ENCODE results near the gene RALGDS. TPM values are rescaled to one million over a fixed set of nuclear protein-coding genes. Genes with fewer than 3 reads are reported as not detected.
A peak's percentile ranks its signal among the peaks of the same experiment; 100 is the strongest.

The RALGDS gene
- total and polyA plus RNA-seq, 9 of the 15 experiments (the other 6 are each of a cell fraction or from before 2014, with no cell fraction given), result 0.75 to 43.3 (median 27.1) TPM

- Histone ChIP-seq H2AFZ (ENCODE audit: low read depth, low read length) (no peak overlapping the region), H3K27me3 (ENCODE audit: control insufficient read depth in 2 of 2, insufficient read depth in 2 of 2, low read length in 2 of 2) (no peaks in the 10 kb centered on the region), H4K20me1 (replicated peaks; ENCODE audit: control insufficient read depth, insufficient read depth, low read length) (peaks cover 7% of the 10 kb centered on the region; the same call in 1 of the 2 replicates), H3K4me3 (no peak overlapping the region), H3K4me1 (replicated peaks in 1 of 2; ENCODE audit: control insufficient read depth in 2 of 2, insufficient read depth in 2 of 2, low read length in 2 of 2) (peaks cover 3 to 25% of the 10 kb centered on the region in 2 experiments; a peak in 4 of 5 replicates), H3K36me3 (ENCODE audit: control insufficient read depth, insufficient read depth, low read length) (peaks cover 84% of the 10 kb centered on the region; the same call in 2 of the 3 replicates), H3K9me1 (ENCODE audit: control insufficient read depth, insufficient read depth, low read length) (no peaks in the 10 kb centered on the region), H3K27ac (ENCODE audit: extremely low read depth, low read depth, low read length) (no peak overlapping the region), H3K79me2 (ENCODE audit: control insufficient read depth, insufficient read depth, low read length) (peaks cover 21% of the 10 kb centered on the region), H3K4me2 (ENCODE audit: insufficient read depth, low read length) (no peak overlapping the region), H3K9me3 (replicated peaks; ENCODE audit: control insufficient read depth, insufficient read depth, low read depth, low read length) (no peaks in the 10 kb centered on the region), H3K9ac (ENCODE audit: insufficient read depth in 1 of 2, low read depth in 2 of 2, low read length in 2 of 2) (no peak overlapping the region)
- no TSS peak for BruUV-seq (replicated peaks)
- in situ Hi-C loops (cut with MboI) (loop anchor here (5.0 kb wide), 1 partner anchor 38 kb away; no protein-coding TSS in a partner anchor), intact Hi-C loops (cut with micrococcal nuclease) (no loop called here)
- no peak for DNase-seq (ENCODE audit: extremely low read depth in 1 of 4, low spot score in 3 of 4)
- ChIA-PET POLR2A (interaction anchor here (1.0 to 3.3 kb wide), 2 partner anchors 9 to 24 kb away, joined by 3 to 12 read pairs; no protein-coding TSS in a partner anchor), CTCF (ENCODE audit: low intra/inter-chr PET ratio) (no interaction called here)
- ATAC-seq, result no peak
- TF ChIP-seq POLR2G (IDR thresholded peaks at IDR 0.05; ENCODE audit: low read depth, low read length) (0 out of 2 replicates have a peak, but pooled peaks have one; percentile 11), JUNB (CRISPR knock-in tag; conservative IDR thresholded peaks at IDR 0.05) (no peak), RBFOX2 (IDR thresholded peaks at IDR 0.05; ENCODE audit: low read depth, low read length) (0 out of 2 replicates have a peak, but pooled peaks have one; percentile 17)
- WGBS (ENCODE audit: insufficient coverage, low coverage, missing lambda C conversion rate), result 86% methylated on average over 11 of the region's 19 CpGs
- FAIRE-seq, result no peak
These were observed 12.0 kb downstream of the RALGDS start for GRCh38 chr9:133108794-133109641.
